NCI-H2171 treated with DMSO at 0.1 percent for 48 hours (cell line): Measurements from ENCODE around the gene LIPA.
"Not testable (repeated sequence)": the region's sequence is repeated elsewhere in the genome, so short reads cannot be mapped to it uniquely, and the experiment has no call there.

Experiments
- DNase-seq: peaks from one replicate; lab custom pipeline; 2025; lab: John Stamatoyannopoulos, UW

The LIPA gene

GRCh38 chr10:89270153-89270483 lies 18.5 kb upstream of the LIPA start:
- DNase-seq, result no peak

DNA sequence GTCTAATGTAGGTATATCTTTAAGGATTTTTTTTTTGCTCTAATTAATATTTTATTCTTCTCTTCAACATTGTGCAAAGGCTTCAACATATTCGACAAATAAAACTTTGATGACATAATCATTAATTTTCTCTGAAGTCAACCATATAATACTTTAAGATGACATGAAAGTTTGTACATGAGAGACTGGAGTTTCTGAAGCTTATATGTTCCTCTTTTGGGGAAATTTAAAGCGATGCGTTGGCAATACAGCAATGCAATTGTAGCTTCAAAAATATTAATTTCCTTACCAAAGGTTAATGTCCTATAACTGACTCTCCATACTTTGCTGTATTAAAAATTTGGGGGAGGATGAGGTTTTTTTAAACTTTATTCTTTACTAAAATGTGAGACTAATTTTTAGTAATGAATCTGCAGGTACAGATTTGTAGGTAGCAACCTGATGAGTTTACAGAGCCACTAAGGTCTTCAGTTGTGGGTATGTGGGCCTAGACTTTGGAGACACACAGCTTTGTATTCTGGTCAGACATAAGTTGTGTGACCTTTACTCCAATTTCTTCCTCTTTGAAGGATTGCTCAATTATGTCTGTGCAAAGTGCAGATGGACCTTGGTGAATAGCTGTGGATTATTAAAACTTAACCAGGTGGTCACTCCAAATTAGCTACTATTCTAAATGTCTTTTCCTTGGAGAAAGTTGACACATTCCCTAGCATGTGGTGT lies 18.0 kb upstream of the LIPA start:
- DNase-seq, result no peak

DNA sequence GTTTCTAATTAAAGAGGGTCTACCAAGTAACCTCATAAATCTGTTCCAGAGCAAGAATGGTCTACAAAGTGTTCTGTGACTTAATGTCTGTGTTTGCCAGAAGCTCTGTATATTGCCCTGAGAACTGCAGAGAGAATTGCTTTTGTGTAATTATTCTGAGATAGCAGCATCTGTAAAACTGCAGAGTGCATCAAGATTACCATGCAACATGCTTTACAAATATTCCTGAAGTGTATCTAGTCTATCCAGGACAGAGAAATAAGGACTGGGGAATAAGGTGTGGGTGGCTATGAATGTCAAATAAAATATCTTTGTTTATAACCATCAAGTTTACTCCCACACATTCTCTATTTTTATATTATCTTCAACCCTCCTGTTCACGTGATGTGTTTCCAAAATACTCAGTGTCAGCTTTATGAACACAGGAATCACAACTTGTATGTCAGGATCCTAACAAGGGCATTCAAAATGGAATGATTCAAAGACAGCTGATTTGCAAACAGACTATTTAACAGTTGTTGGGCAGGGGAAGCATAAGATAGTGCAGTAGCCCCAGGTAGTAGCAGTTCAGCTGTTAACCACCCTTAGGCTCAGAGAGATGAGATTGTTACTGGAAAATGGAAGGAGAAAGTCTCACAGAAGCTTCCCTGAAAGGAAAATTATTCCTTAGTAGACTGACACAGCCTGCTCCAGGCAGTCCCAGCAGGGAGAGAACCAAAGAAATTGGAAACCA lies 15.3 kb upstream of the LIPA start:
- DNase-seq, result no peak

GRCh38 chr10:89263531-89263930 lies 12.0 kb upstream of the LIPA start:
- DNase-seq, result no peak

GRCh38 chr10:89263091-89263490 lies 11.5 kb upstream of the LIPA start:
- DNase-seq, result no peak

GRCh38 chr10:89262086-89263051 lies 10.8 kb upstream of the LIPA start:
- peak; percentile 38 for DNase-seq

DNA sequence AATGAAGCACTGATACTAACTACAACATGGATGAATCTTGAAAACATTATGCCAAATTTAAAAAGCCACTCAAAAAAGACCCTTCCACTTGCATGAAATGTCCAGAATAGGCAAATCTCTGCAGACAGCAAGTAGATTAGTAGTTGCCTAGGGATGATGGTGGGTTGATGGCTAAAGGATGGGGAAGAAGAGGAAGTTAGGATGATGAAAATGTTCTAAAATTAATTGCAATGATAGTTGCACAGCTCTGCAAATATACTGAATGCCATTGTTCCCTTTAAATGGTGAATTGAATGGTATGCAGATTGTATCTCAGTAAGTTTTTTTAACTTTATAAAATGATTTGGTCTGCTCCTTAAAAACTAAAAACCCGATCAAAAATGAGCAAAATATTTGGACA lies 7.3 kb upstream of the LIPA start:
- DNase-seq, result no peak

DNA sequence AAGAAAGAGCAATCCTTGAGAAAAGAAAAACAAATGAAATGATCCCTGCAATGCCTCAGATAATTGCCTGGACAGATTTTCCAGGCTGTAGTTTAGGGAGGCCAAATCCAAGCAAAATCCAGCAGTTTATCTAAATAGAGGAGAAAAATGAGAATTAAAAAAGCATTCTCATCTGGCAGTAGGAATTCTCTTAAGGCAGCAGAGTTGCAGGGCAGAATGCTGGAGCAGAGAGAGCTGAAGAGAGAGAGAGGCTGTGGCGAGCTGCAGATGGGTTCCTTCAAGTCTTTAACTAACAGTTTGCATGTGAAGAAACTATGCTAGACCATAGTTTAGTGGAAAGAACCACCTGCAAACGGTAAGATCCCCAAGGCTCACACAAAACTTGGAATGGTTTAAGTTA lies 6.0 kb upstream of the LIPA start:
- DNase-seq, result no peak

- no peak for DNase-seq
These were observed 5.4 kb upstream of the LIPA start for GRCh38 chr10:89256962-89257361.

- no peak for DNase-seq
These were observed 4.8 kb upstream of the LIPA start for GRCh38 chr10:89256340-89256739.

DNA sequence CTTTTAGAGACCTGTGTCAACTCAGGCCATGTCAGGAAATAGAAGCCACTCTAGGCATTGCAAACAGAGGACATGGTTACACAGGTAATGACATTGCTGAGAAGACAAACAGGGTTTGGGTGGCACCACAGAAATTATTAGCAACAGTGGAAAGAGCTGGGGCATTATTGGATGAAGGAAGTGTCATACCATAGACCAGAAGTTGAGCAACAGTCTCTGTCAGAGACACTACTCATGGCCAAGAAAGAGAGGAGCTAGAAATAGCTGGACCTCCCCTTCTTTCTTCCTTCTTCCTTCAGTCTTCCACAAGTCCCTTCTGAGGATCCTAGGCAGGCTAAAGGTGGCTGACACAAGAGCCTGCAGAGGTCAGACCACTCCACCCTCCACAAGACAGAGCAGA lies 4.2 kb upstream of the LIPA start:
- no peak for DNase-seq

DNA sequence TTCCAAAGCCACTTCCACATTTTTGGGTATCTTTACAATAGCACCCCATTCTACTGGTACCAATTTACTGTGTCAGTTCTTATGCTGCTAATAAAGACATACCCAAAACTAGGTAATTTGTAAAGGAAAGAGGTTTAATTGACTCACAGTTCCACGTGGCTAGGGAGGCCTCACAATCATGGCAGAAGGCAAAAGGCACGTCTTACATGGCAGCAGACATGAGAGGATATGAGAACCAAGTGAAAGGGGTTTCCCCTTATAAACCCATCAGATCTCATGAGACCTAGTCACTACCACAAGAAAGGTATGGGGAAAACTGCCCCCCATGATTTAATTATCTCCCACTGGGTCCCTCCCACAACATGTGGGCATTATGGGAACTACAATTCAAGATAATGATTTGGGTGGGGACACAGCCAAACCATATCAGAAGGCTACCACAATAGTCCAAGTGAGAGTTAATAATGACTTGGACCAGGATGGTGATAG lies 3.6 kb upstream of the LIPA start:
- not testable (repeated sequence) for DNase-seq

- DNase-seq, result no peak
These were observed 630 bp upstream of the LIPA start for GRCh38 chr10:89252225-89252585.

GRCh38 chr10:89250865-89251408 lies 638 bp downstream of the LIPA start:
- DNase-seq, result no peak

DNA sequence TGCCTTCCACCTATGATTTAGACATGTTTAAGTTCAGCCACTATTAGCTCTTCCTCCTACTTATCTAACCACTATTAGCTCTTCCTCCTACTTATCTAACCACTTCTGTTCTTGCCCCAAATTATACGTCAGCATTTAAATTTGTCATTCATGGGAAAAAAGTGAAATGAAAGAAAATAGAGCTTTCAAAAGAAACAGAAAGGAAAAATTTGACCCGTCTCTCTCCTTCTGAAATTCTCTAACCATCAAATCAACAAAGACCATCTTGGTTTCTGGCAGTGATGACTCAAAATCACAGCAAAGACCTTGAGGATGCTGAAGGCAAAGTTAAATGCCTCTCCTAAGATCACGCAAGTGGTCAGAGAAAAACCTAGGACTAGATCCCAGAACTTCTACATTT lies 2.6 kb downstream of the LIPA start:
- DNase-seq, result no peak

GRCh38 chr10:89247623-89248022 lies 4.0 kb downstream of the LIPA start:
- not testable (repeated sequence) for DNase-seq

DNA sequence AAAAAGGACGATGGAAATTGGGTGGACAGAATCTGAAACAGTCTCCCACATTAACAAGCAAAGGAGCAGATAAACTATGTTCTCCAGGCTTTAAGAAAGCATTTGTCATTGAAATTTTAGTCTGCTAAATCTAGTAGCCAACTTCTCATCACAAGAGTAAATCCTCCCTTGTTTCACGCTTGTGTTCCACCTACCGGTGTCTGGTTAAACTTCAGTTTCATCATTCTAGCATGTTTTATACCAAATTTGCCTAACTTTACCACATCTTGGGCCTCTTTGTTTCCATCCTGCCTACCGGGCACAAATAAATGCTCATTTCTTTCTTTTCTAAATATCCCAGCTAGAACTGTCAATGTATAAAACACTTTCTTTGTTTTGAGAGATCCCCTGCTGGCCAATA lies 5.8 kb downstream of the LIPA start:
- no peak for DNase-seq

GRCh38 chr10:89242840-89243568 lies 8.6 kb downstream of the LIPA start:
- DNase-seq, result no peak

GRCh38 chr10:89242345-89242684 lies 9.3 kb downstream of the LIPA start:
- no peak for DNase-seq

GRCh38 chr10:89241486-89242344 lies 9.9 kb downstream of the LIPA start:
- DNase-seq, result no peak

GRCh38 chr10:89241026-89241425 lies 10.5 kb downstream of the LIPA start:
- no peak for DNase-seq
